HepG2 (cell line): ENCODE measurements around the gene ZNF488. TPM values are rescaled to one million over a fixed set of nuclear protein-coding genes. Genes with fewer than 3 reads are reported as not detected.

Experiments
- ATAD3A ChIP-seq: sonication (generic); formaldehyde crosslinking; IDR thresholded peaks from 2 replicates; pipeline ENCODE4 v1.4.0; 2020; ENCODE audit warnings: missing genetic modification reagents
- BORCS8-MEF2B ChIP-seq: sonication (generic); formaldehyde crosslinking; IDR thresholded peaks from 2 replicates; pipeline ENCODE4 v1.8.0; 2022; ENCODE audit warnings: mild to moderate bottlenecking, missing genetic modification reagents
- ESRRA ChIP-seq: sonication (generic); formaldehyde crosslinking; IDR thresholded peaks from 2 replicates; pipeline ENCODE4 v1.5.1; 2020; ENCODE audit warnings: mild to moderate bottlenecking, low read depth, missing genetic modification reagents
- FOXP4 ChIP-seq: sonication (generic); formaldehyde crosslinking; IDR thresholded peaks from 2 replicates; pipeline ENCODE4 v1.4.0; 2020; ENCODE audit warnings: missing genetic modification reagents
- HDAC2 ChIP-seq: sonication (generic); formaldehyde crosslinking; IDR thresholded peaks from 2 replicates; pipeline ENCODE4 v1.4.0; 2020; ENCODE audit warnings: missing genetic modification reagents
- LRRFIP1 ChIP-seq: sonication (generic); formaldehyde crosslinking; conservative IDR thresholded peaks from 2 replicates; pipeline ENCODE4 v1.4.0; 2020; ENCODE audit warnings: missing genetic modification reagents
- MAFF ChIP-seq: IDR thresholded peaks from 2 replicates; pipeline ENCODE4 v1.6.1; 2011; ENCODE audit warnings: low read depth, low read length, improper control_type of control experiment
- NKX3-1 ChIP-seq: sonication (generic); formaldehyde crosslinking; IDR thresholded peaks from 2 replicates; pipeline ENCODE4 v1.5.0; 2020; ENCODE audit warnings: missing genetic modification reagents
- NR2F1 ChIP-seq, 2 experiments: fragments of 450-650 bp in 1 of 2; formaldehyde crosslinking in 1 of 2; IDR thresholded peaks; 2 replicates each; pipeline versions ENCODE4 v1.5.0 to v1.6.1; 2016 to 2020; ENCODE audit warnings: mild to moderate bottlenecking in 1 of 2, missing compliant biosample characterization in 1 of 2, missing genetic modification reagents in 1 of 2, moderate library complexity in 1 of 2
- RFXAP ChIP-seq: sonication (generic); formaldehyde crosslinking; IDR thresholded peaks from 2 replicates; pipeline ENCODE4 v1.4.0; 2020; ENCODE audit warnings: missing genetic modification reagents, borderline replicate concordance
- TMF1 ChIP-seq: sonication (generic); formaldehyde crosslinking; IDR thresholded peaks from 2 replicates; pipeline ENCODE4 v1.8.1; 2022; ENCODE audit warnings: low read depth, missing genetic modification reagents
- XRCC5 ChIP-seq: fragments of 200-400 bp; formaldehyde crosslinking; optimal IDR thresholded peaks from 2 replicates; pipeline ENCODE3; 2017; ENCODE audit warnings: mild to moderate bottlenecking, low read length
- ZBTB20 ChIP-seq: sonication (generic); formaldehyde crosslinking; IDR thresholded peaks from 2 replicates; pipeline ENCODE4 v1.8.1; 2023; ENCODE audit warnings: missing genetic modification reagents, low read depth, mild to moderate bottlenecking, borderline replicate concordance
- ZBTB39 ChIP-seq: sonication (generic); formaldehyde crosslinking; IDR thresholded peaks from 2 replicates; pipeline ENCODE4 v1.5.0; 2020; ENCODE audit warnings: missing genetic modification reagents
- ZNF12 ChIP-seq: sonication (generic); formaldehyde crosslinking; IDR thresholded peaks from 2 replicates; pipeline ENCODE4 v1.5.0; 2020; ENCODE audit warnings: missing genetic modification reagents
- ZNF253 ChIP-seq: sonication (generic); formaldehyde crosslinking; IDR thresholded peaks from 2 replicates; pipeline ENCODE4 v1.8.0; 2022; ENCODE audit warnings: mild to moderate bottlenecking, missing genetic modification reagents, borderline replicate concordance
- ZNF329 ChIP-seq: sonication (generic); formaldehyde crosslinking; IDR thresholded peaks from 2 replicates; pipeline ENCODE4 v1.9.0; 2021; ENCODE audit warnings: low read depth, mild to moderate bottlenecking, missing genetic modification reagents
- ZNF343 ChIP-seq: sonication (generic); formaldehyde crosslinking; IDR thresholded peaks from 2 replicates; pipeline ENCODE4 v1.4.0; 2020; ENCODE audit warnings: mild to moderate bottlenecking, missing genetic modification reagents
- ZNF501 ChIP-seq: sonication (generic); formaldehyde crosslinking; IDR thresholded peaks from 2 replicates; pipeline ENCODE4 v1.5.1; 2020; ENCODE audit warnings: mild to moderate bottlenecking, moderate library complexity, missing genetic modification reagents
- ZNF576 ChIP-seq: sonication (generic); formaldehyde crosslinking; IDR thresholded peaks from 2 replicates; pipeline ENCODE4 v1.4.0; 2020; ENCODE audit warnings: mild to moderate bottlenecking, missing genetic modification reagents
- ZNF768 ChIP-seq: sonication (generic); formaldehyde crosslinking; IDR thresholded peaks from 2 replicates; pipeline ENCODE4 v1.4.0; 2020; ENCODE audit warnings: missing genetic modification reagents
- ZNF839 ChIP-seq: sonication (generic); formaldehyde crosslinking; IDR thresholded peaks from 2 replicates; pipeline ENCODE4 v1.4.0; 2020; ENCODE audit warnings: missing genetic modification reagents, mild to moderate bottlenecking, borderline replicate concordance
- ZNF879 ChIP-seq: sonication (generic); formaldehyde crosslinking; IDR thresholded peaks from 2 replicates; pipeline ENCODE4 v1.8.1; 2023; ENCODE audit warnings: missing genetic modification reagents
- polyA plus RNA-seq, 8 experiments: library from polyadenylated mRNA; depleted of rRNA in 3 of 8; stranded (reverse) in 7 of 8; unstranded in 1 of 8; fragments of >200 nt; fragmentation: Illumina TruSeq in 4 of 8; extraction: Trizol in 4 of 8; gene quantifications; 2 replicates each; pipeline versions ENCODE4 v1.2.1 to v1.2.3, GENCODE V29; 2011 to 2016; ENCODE audit warnings: low read depth in 4 of 8, missing spikeins in 1 of 8, mixed read lengths in 1 of 8; ENCODE audit not compliant: insufficient read depth in 1 of 8
- total RNA-seq, 5 experiments: library from RNA; depleted of rRNA; stranded (reverse); fragments of >200 nt; fragmentation: Illumina TruSeq; extraction: Trizol; gene quantifications; 2 replicates each; pipeline ENCODE4 v1.2.3, GENCODE V29; 2016; ENCODE audit warnings: low read depth in 1 of 5

Gene ZNF488
- total and polyA plus RNA-seq, 2 of the 13 experiments (the other 11 are each of a cell fraction or from before 2014, with no cell fraction given), result 0.13 to 0.15 TPM

GRCh38 chr10:47384148-47384921 is at the start of gene ZNF488 (continued):
- TF ChIP-seq ZNF343 (CRISPR knock-in tag), result no peak
- TF ChIP-seq ZNF768 (CRISPR knock-in tag), result no peak
- no peak for TF ChIP-seq ESRRA
- TF ChIP-seq RFXAP (CRISPR knock-in tag), result 0 out of 2 replicates have a peak, but pooled peaks have one; percentile 55
- no peak for TF ChIP-seq LRRFIP1 (CRISPR knock-in tag)
- TF ChIP-seq ZNF576, result 0 out of 2 replicates have a peak, but pooled peaks have one; percentile 55
- TF ChIP-seq ZNF12 (CRISPR knock-in tag), result no peak
- no peak for TF ChIP-seq TMF1 (CRISPR knock-in tag)
- TF ChIP-seq ZBTB39 (CRISPR knock-in tag), result no peak
- no peak for TF ChIP-seq ATAD3A
- no peak for TF ChIP-seq ZBTB20 (CRISPR knock-in tag)
- TF ChIP-seq FOXP4 (CRISPR knock-in tag), result no peak
- TF ChIP-seq MAFF, result no peak
- no peak for TF ChIP-seq ZNF329 (CRISPR knock-in tag)
- peak; percentile 78; the same call in 1 of the 2 replicates for TF ChIP-seq ZNF501 (CRISPR knock-in tag)
- peak; percentile 27 for TF ChIP-seq XRCC5
- no peak for TF ChIP-seq ZNF879 (CRISPR knock-in tag)
- no peak for TF ChIP-seq NR2F1 (CRISPR knock-in tag; IDR thresholded peaks at IDR 0.05)
- TF ChIP-seq BORCS8-MEF2B (CRISPR knock-in tag), result no peak
- TF ChIP-seq HDAC2 (CRISPR knock-in tag), result no peak
- TF ChIP-seq NKX3-1 (CRISPR knock-in tag), result no peak
- no peak for TF ChIP-seq ZNF839 (CRISPR knock-in tag)
- TF ChIP-seq ZNF253 (CRISPR knock-in tag), result 0 out of 2 replicates have a peak, but pooled peaks have one; percentile 40
